ENCODE results near the gene MTNR1A.
"Not testable (repeated sequence)": the region's sequence is repeated elsewhere in the genome, so short reads cannot be mapped to it uniquely, and the experiment has no call there.

MTNR1A gene

DNA sequence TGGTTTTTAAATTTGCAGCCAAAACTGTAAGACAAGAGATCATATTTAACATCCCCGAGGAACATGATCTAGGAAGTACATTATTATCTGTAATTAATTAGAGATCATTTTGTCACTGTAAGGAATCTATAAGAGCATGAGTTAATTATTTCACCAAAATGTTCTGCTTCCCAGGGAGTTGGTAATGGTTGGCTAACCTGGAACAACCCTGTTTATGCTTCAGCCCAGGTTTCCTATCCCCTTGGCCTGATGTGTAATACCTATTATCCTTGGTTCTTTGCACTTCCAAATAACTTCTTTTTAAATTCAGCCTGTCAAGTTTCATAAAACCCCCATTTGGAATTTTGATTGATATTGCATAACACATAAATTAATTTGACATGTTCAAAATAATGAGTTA, 6.4 kb upstream of the MTNR1A start:
- DNase-seq (ENCODE audit: low read depth), result no peak

- no peak for DNase-seq (ENCODE audit: low read depth)
Measured at GRCh38 chr4:186560647-186561046, 5.3 kb upstream of the MTNR1A start.

DNA sequence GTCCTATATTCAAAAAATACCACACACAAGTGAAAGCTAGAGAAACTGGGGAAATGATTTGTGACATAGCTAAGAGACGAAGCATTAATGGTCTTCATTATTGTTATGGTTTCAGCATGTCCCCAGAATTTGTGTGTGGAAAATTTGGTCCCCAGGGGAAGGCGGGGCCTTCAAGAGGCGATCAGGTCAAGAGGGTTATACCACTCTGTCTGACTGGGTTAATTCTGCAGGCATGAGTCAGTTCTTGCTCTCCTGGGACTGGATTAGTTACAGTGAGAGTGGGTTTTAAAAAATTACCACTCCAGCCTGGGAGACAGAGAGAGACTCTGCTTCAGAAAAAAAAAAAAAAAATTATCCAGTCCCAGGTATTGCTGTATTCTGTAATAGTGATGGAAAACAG, 2.1 kb upstream of the MTNR1A start:
- DNase-seq (ENCODE audit: low read depth), result no peak

GRCh38 chr4:186557061-186557460, 1.7 kb upstream of the MTNR1A start:
- no peak for DNase-seq (ENCODE audit: low read depth)

DNA sequence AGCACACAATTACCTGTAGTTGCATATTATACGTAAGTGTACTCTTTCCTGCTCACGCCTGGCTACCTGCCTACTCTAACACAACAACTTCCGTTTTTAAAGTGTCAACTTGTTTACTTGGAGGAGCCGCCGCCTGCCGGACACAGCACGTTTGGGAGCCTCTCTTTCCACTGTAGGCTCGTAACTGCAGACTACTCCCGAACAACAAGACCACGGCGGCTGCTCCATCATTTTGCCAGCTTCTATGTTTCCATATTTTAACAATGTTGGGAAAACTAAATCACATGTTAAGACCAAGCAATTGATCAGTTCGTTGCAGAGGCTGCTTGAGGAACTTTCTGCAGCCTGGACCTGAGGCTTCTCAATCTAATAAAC, 841 bp downstream of the MTNR1A start:
- no peak for DNase-seq (ENCODE audit: low read depth)

GRCh38 chr4:186553717-186554116, 1.6 kb downstream of the MTNR1A start:
- no peak for DNase-seq (ENCODE audit: low read depth)

DNA sequence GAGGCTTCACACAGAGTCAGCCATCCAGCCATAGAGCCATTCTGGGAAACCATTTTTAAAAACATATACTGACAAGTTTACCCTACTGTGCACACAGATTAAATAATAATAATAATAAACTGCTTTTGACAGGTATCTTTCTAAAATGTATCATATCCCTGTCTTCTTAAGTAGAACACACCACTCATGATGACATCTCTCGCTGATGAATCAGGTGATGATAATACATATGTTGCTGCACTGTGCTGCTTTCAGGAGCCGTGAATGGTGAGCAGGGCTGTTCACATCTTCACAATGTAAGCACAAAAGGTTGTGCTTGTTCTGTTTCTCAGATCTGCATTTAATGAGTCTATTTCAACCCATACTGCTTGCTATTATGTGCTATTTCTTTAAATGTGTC, 3.5 kb downstream of the MTNR1A start:
- no peak for DNase-seq (ENCODE audit: low read depth)

DNA sequence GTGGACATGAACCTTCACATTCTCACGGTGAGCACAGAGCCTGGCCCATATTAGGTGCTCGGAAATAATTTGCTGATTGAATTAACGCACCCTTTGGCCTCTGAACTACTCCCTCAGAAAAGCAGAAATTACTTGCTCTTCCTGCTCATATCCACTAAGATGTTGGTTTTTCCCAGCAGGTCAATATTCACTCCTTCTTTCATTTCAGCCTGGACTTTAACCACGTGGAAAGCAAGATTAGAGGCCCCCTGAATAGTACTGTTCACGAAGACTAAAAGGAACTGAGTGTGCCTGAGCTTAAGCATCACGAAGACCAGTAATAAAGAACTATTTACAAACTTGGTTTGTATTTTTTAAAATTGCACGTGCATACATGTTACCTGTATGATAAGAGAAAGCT, 9.9 kb downstream of the MTNR1A start:
- no peak for DNase-seq (ENCODE audit: low read depth)

GRCh38 chr4:186543206-186543605, 12.2 kb downstream of the MTNR1A start:
- DNase-seq (ENCODE audit: low read depth), result no peak

DNA sequence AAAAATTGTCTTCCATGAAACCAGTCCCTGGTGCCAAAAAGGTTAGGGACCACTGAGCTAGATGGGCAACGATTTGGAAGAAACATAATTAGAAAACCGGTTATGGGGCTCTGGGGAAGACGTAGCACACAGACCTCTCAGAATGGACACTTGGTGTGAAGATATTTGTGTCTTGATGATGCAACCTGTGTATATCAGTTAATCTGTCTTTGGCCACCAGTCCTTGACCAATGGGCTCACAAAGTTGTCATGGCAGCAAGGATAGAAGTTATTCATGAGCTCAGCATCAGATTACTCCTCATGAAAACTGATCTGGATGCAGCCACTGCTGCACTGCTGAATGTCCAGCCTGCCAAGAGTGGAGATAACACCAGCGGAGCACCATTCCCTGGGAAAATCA, 13.6 kb downstream of the MTNR1A start:
- DNase-seq (ENCODE audit: low read depth), result no peak

DNA sequence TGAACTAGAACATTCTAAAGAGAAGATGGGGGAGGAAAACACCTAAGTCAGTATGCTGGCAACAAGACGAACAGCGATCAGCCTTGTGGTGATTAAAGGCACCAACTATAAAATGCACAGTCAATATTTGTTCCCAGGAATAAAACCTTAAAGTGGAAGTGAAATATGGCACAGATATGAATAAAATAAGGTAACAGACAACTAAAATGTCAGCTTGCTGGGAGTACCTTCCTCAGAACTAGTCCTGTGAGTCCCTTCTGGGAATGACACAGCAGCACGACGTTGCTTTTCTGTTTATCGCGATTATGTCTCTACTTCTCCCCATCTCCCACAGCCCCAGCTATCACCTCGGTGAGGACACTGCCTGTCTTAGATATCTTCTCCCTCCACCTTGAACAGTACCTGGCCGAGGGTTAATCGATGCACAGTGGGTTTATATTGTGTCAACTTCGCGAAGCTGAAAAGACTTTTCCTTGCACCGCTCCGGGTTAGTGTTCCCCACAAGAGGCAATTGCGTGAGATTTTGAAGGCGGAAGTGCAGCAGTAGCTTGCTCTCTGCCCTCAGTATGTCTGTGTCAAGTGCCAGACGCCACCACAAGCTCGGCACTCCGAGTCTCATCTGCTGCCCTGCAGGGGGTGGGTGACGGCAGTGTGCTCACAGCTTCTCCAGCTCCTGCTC, 17.4 kb downstream of the MTNR1A start:
- DNase-seq (ENCODE audit: low read depth), result no peak

GRCh38 chr4:186536285-186536684, 19.1 kb downstream of the MTNR1A start:
- no peak for DNase-seq (ENCODE audit: low read depth)

- no peak for DNase-seq (ENCODE audit: low read depth)
Measured at GRCh38 chr4:186534056-186534455, 21.3 kb downstream of the MTNR1A start.

GRCh38 chr4:186523927-186524326, 31.4 kb downstream of the MTNR1A start:
- DNase-seq (ENCODE audit: low read depth), result not testable (repeated sequence)

- no peak for DNase-seq (ENCODE audit: low read depth)
Measured at GRCh38 chr4:186516287-186516686, 39.1 kb downstream of the MTNR1A start.

- no peak for DNase-seq (ENCODE audit: low read depth)
Measured at GRCh38 chr4:186514271-186514950, 41.0 kb downstream of the MTNR1A start.

DNA sequence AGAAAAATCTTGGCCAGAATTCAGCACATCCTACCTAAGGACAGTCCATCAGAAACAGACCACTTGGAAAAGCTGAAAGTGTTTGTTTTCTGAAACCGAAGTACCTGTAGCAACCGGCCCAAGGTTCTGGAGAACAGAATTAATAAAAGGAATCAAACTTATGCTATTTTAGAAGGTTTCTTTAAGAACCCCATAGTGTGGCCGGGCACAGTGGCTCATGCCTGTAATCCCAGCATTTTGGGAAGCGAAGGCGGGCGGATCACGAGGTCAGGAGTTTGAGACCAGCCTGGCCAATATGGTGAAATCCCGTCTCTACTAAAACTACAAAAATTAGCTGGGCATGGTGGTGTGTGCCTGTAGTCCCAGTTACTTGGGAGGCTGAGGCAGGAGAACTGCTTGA, 50.6 kb downstream of the MTNR1A start:
- not testable (repeated sequence) for DNase-seq (ENCODE audit: low read depth)

- no peak for DNase-seq (ENCODE audit: low read depth)
Measured at GRCh38 chr4:186502231-186502630, 53.1 kb downstream of the MTNR1A start.

DNA sequence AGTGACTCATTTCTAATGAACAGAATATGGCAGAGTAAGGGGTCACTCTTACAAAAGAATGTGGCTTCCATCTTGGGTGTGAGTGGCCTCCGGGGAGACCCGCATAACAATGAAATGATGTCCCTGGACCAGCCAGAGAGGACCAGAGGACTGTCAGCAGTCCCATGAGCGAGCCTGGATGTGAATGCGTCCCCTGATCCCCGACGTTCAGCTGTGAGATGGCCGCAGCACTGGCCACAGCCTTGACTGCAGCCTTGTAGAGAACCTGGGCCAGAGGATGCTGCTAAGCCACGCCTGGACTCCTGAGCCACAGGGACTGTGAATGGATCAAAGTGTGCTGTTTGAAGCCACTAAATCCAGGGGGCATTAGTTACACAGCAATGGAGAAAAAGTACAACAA, 53.8 kb downstream of the MTNR1A start:
- DNase-seq (ENCODE audit: low read depth), result no peak

- no peak for DNase-seq (ENCODE audit: low read depth)
Measured at GRCh38 chr4:186500721-186501304, 54.6 kb downstream of the MTNR1A start.

- DNase-seq (ENCODE audit: low read depth), result no peak
Measured at GRCh38 chr4:186499467-186499866, 55.9 kb downstream of the MTNR1A start.

DNA sequence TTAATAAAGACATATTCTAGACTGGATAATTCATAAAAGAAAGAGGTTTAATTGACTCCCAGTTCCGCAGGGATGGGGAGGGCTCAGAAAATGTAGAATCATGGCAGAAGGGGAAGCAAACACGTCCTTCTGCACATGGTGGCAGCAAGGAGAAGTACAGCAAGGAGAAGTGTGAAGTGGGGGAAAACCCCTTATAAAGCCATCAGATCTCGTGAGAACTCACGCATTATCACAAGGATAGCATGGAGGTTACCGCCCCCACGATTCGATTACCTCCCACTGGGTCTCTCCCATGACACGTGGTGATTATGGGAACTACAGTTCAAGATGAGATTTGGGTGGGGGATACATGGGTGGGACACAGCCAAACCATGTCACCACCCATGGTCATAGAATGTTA, 58.3 kb downstream of the MTNR1A start:
- no peak for DNase-seq (ENCODE audit: low read depth)

DNA sequence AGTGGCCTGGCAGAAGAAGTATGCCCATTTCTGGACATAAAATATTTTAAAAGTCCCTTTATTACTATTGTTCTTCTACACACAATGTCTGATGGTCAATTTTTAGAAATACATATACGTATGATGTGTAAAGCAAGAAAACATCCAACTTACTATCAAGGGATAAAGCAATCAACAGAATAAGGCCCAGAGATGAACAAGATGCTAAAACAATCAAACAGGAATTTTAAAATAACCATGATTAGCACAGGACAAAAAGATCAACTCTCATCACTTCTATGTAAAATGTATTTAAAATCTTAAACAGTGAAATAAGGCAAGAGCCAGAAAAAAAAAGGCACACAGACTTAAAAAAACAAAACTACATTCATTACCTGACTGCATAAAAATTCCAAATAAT, 60.9 kb downstream of the MTNR1A start:
- DNase-seq (ENCODE audit: low read depth), result no peak

- no peak for DNase-seq (ENCODE audit: low read depth)
Measured at GRCh38 chr4:186487726-186488125, 67.6 kb downstream of the MTNR1A start.

Measured in activated T-cell treated with anti-CD3 and anti-CD28 coated beads for 1 hour (primary cell).